Epidermal melanocyte (primary cell): ENCODE results near the gene CPED1.

Source experiments
- DNase-seq: peaks from one replicate; pipeline ENCODE4 v3.0.0; 2011; ENCODE audit warnings: low spot score; ENCODE audit not compliant: insufficient read length

The CPED1 gene

GRCh38 chr7:121343302-121343701 is 354.8 kb downstream of the CPED1 start:
- DNase-seq, result no peak

DNA sequence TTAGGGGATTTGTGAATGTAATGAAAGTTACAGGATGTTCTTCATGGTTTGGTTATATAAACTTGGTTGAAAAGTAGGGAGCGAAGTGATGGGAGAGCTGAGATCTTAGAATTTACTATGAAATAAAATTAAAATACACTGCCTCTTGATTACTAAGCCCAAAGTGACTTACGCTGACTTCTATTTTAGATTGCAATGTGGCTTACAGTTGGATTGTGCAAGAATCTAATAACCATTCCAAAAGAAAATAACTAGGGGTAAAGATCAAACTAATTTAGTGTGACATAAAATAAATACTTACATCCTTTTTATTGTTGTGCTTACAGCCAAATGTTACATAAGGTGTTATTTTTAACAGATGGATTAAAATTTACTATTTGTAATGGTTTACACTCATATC is 355.6 kb downstream of the CPED1 start:
- no peak for DNase-seq

DNA sequence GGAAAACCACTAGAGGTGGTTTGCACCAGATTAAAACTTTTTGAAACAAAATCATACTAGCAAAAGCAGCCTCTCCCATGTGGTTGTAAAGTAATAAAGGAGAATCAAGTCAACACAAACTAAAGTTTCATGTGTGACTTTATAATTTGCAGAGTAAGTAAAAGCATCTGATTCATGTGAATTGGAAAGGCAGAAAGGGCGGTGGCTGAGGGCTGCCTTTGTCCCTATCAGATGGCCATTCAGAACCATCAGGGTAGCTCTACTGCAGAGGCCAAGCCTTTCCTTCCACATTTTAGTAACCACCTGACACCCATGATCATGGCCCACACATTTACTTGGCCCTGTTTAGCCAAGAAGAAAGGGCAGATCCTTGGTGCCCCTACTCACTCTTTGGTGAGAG is 356.0 kb downstream of the CPED1 start:
- no peak for DNase-seq
